Lung (tissue), 12 donors: ENCODE results near the gene RPS27. TPM values are rescaled to one million over a fixed set of nuclear protein-coding genes. Genes with fewer than 3 reads are reported as not detected.
A peak's percentile ranks its signal among the peaks of the same experiment; 100 is the strongest.

ENCODE experiments used
- ATAC-seq: fragments of 200-7000 bp; cut with Tn5 transposase; one replicate; pipeline ENCODE4 v1.9.1; 2020; ENCODE audit warnings: moderate number of reproducible peaks; ENCODE audit not compliant: insufficient read depth, low FRiP score
- DNase-seq, 3 donors: peaks; one replicate each; pipeline ENCODE4 v3.0.0-alpha.2; 2013 to 2017
- H3K27ac ChIP-seq, 2 donors: one replicate each; pipeline ENCODE4 v1.5.1; 2013; ENCODE audit warnings: mild to moderate bottlenecking in 2 of 2, moderate library complexity in 2 of 2, control low read depth in 1 of 2, inconsistent platforms in 1 of 2, low read depth in 1 of 2, low read length in 1 of 2
- H3K27me3 ChIP-seq, 3 donors: one replicate each; pipeline ENCODE4 v1.5.1; 2013; ENCODE audit warnings: low read length in 2 of 3; ENCODE audit not compliant: control insufficient read depth in 3 of 3, insufficient read depth in 3 of 3
- H3K36me3 ChIP-seq, 4 donors: one replicate each; pipeline ENCODE4 v1.5.1; 2013; ENCODE audit warnings: low read length in 4 of 4, mild to moderate bottlenecking in 1 of 4, moderate library complexity in 1 of 4; ENCODE audit not compliant: control insufficient read depth in 4 of 4, insufficient read depth in 4 of 4
- H3K4me1 ChIP-seq, 5 donors: one replicate each; pipeline ENCODE4 v1.5.1; 2013; ENCODE audit warnings: low read length in 5 of 5, mild to moderate bottlenecking in 2 of 5, moderate library complexity in 1 of 5; ENCODE audit not compliant: control insufficient read depth in 5 of 5, insufficient read depth in 5 of 5
- H3K4me3 ChIP-seq: one replicate; pipeline ENCODE4 v1.5.1; 2013; ENCODE audit warnings: mild to moderate bottlenecking, control low read depth, moderate library complexity
- H3K9ac ChIP-seq, 2 donors: one replicate each; pipeline ENCODE4 v1.5.1; 2013; ENCODE audit warnings: low read length in 2 of 2, control low read depth in 1 of 2; ENCODE audit not compliant: insufficient read depth in 1 of 2
- H3K9me3 ChIP-seq, 4 donors: one replicate each; pipeline ENCODE4 v1.5.1; 2013; ENCODE audit warnings: low read length in 3 of 4, mild to moderate bottlenecking in 1 of 4, moderate library complexity in 1 of 4; ENCODE audit not compliant: control insufficient read depth in 4 of 4, insufficient read depth in 3 of 4
- CTCF ChIP-seq: IDR thresholded peaks from 2 replicates; pipeline ENCODE4 v1.5.1; 2012; ENCODE audit warnings: mild to moderate bottlenecking; ENCODE audit errors: control extremely low read depth, extremely low read depth
- WGBS, 2 donors: extraction: QIAGEN DNeasy Blood & Tissue Kit; methylation state at CpG; one replicate each; pipeline ENCODE4 v1.1.7; 2013; 5-methylcytosine and 5-hydroxymethylcytosine counted together
- polyA plus RNA-seq, 2 donors: library from polyadenylated mRNA; stranded (reverse); fragments of 200-250 nt; gene quantifications; one replicate each; pipeline ENCODE4 v1.2.1, GENCODE V29; 2013
- total RNA-seq, 2 donors: library from RNA; depleted of rRNA in 1 of 2; stranded (reverse); fragments of >200 nt in 1 of 2; gene quantifications; one replicate each; pipeline ENCODE4 v1.2.1, GENCODE V29; 2014 to 2021
- donor health status: control.
- donor health status: control.
- donor health status: Bipolar disorder and iron deficiency.
- donor health status: healthy.
- donor health status: DM: yes; HTN: yes; CAD: no.

RPS27 gene
- total and polyA plus RNA-seq, 4 donors = 1,333 to 9,554 (median 3,383) TPM

DNA sequence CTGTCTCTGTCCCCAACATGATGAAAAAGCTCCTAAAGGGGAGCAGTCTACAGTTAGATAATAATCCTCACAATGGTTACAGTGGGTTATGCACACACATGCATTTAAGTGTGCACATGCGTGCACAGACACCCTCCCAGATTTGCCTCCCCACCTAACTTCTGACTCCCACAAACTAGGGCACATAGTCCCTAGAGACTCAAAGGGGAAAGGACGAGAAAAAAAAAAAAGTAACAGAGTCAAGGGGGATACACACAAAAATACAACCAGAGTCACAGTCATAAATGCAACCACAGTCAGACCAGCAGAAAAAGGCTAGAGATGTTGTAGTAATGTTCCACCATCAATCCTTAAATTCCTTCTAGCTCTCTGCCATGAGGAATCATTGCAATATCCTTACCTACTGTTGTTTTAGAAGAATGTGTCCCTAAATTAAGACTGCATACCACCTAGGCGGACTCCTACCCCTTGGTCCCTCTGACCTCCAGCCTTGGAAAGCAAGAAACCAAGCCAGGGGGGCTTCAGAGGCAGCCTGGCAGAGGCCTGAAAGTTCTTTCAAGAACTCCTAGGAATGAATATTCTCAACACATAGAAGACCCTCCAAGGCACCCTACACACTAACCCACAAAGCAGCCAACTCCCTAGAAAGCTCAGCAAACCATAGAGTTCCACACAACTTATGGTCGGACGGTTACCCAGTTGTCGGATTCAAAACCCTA lies 33.4 kb upstream of the RPS27 start:
- Histone ChIP-seq H3K4me3 (peak overlapping the region; percentile 72), H3K9me3 (no peaks in the 10 kb centered on the region), H3K27ac (peak overlapping the region; percentile 88 to 94), H3K27me3 (no peaks in the 10 kb centered on the region), H3K4me1 (peaks cover 11 to 38% (median 15%) of the 10 kb centered on the region in 5 donors), H3K9ac (peak overlapping the region; percentile 80 to 82), H3K36me3 (peaks cover 4 to 32% (median 16%) of the 10 kb centered on the region in 4 donors)
- ATAC-seq = no peak
- no peak for DNase-seq
- no peak for TF ChIP-seq CTCF
- 32 to 34% methylated on average over 6 of the region's 6 CpGs for WGBS, 2 donors

GRCh38 chr1:153957744-153958110 lies 32.8 kb upstream of the RPS27 start:
- H3K9me3 ChIP-seq = no peaks in the 10 kb centered on the region
- TF ChIP-seq CTCF = no peak
- H3K36me3 ChIP-seq = peaks cover 2 to 26% (median 10%) of the 10 kb centered on the region in 4 donors
- DNase-seq (peak in 1 of 3 donors; percentile 40), ATAC-seq (no peak)
- no peaks in the 10 kb centered on the region for H3K27me3 ChIP-seq
- H3K27ac ChIP-seq = peak overlapping the region; percentile 88 to 94
- WGBS, 2 donors = 0% methylated on average over 13 of the region's 13 CpGs
- peak overlapping the region; percentile 80 to 82 for H3K9ac ChIP-seq
- peaks cover 14 to 44% (median 20%) of the 10 kb centered on the region in 5 donors for H3K4me1 ChIP-seq
- peak overlapping the region; percentile 72 for H3K4me3 ChIP-seq

GRCh38 chr1:153958111-153958960 lies 32.2 kb upstream of the RPS27 start, which contains the start of gene CRTC2:
CRTC2 (minus strand) TSS chr1:153958612; CDS start chr1:153958497, 115 bp downstream.
- ATAC-seq (peak; percentile 94), DNase-seq (peak; percentile 99)
- H3K9ac ChIP-seq = peak within 1 kb of the TSS; percentile 80 to 82
- peaks cover 14 to 47% (median 20%) of the 10 kb centered on the region in 5 donors for H3K4me1 ChIP-seq
- peak within 1 kb of the TSS; percentile 72 for H3K4me3 ChIP-seq
- no peaks in the 10 kb centered on the region for H3K27me3 ChIP-seq
- peak within 1 kb of the TSS; percentile 88 to 94 for H3K27ac ChIP-seq
- no peak for TF ChIP-seq CTCF
- WGBS, 2 donors = 0% methylated on average over 64 to 74 of the region's 75 CpGs
- no peaks in the 10 kb centered on the region for H3K9me3 ChIP-seq
- peaks cover 2 to 24% (median 10%) of the 10 kb centered on the region in 4 donors for H3K36me3 ChIP-seq
